Left colon (tissue), 2 donors: Measurements from ENCODE around the gene GNB1. TPM values are rescaled to one million over a fixed set of nuclear protein-coding genes. Genes with fewer than 3 reads are reported as not detected.
"Not testable (repeated sequence)": the region's sequence is repeated elsewhere in the genome, so short reads cannot be mapped to it uniquely, and the experiment has no call there.

Source experiments
- ATAC-seq: fragments of 200-7000 bp; cut with Tn5 transposase; one replicate; pipeline ENCODE4 v1.9.1; 2020; ENCODE audit warnings: mild to moderate bottlenecking, moderate library complexity
- DNase-seq, 2 donors: peaks; one replicate each; pipeline ENCODE4 v3.0.0-alpha.2; 2020
- intact Hi-C, 2 donors: fragments of 100-400 bp; cut with DNase I in 1 of 2; cut with micrococcal nuclease in 1 of 2; formaldehyde crosslinking; loops; one replicate each; pipeline versions ENCODE4 v1.11.2 to v1.14.0; 2022; cut with DNase I, micrococcal nuclease
- total RNA-seq, 2 donors: library from RNA; stranded (reverse); fragmentation: NEBNext Ultra II Directional; extraction: Animal tissue kit (Norgen Biotek cat#: 25700); gene quantifications; one replicate each; pipeline ENCODE4 v1.2.1, GENCODE V29; 2021
- donor health status: DM: no; HTN: no; CAD: no.
- donor health status: DM: yes; HTN: yes; CAD: no.

GNB1 gene
- total RNA-seq, 2 donors from 2014 or later: 308 to 326 TPM

DNA sequence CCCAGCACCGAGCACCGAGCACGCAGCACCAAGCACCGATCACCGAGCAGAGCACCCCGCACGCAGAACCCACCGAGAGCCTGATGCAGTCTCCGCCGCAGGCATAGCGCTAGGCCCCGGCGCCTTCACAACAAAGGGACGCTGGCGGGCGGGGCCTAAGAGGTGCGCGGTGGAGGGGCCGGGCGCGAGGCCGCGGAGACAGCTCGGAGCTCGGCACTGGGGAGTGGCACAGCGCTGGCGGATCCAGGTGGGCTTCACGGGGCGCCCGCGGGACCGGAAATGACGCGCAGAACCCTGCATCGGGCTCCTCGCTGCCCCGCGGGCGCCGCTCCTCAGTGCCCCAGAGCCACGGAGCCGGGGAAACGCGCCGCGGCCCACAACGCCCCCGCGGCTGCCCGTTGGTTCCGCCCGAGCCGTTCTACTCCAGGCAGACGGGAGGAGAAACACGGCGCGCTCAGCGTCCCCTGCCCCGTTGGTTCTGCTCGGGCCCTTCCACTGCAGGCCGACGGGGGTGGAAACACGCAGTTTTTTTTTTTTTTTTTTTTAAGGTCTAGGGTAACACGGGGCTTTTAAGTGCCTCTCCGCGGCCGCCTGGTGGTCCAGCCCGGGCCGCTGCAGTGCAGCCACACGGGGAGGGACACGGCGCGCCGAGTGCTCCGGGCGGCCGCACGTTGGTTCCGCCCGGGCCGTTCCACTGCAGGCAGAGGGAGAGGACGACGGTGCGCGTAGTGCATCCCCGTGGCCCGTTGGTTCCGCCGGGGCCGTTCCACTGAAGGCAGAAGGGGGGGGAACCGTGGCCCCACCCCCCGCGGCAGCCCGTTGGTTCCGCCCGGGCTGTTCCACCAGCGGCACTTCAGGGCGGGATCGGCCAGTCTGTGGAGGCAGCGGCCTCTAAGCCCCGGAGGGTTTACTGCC, 145.0 kb downstream of the GNB1 start:
- DNase-seq (peak; percentile 79 to 86), ATAC-seq (peak; percentile 80)
- intact Hi-C loops: not testable (repeated sequence)

GRCh38 chr1:1742529-1742928, 148.4 kb downstream of the GNB1 start:
- intact Hi-C loops, DNase-seq, ATAC-seq: not testable (repeated sequence)

DNA sequence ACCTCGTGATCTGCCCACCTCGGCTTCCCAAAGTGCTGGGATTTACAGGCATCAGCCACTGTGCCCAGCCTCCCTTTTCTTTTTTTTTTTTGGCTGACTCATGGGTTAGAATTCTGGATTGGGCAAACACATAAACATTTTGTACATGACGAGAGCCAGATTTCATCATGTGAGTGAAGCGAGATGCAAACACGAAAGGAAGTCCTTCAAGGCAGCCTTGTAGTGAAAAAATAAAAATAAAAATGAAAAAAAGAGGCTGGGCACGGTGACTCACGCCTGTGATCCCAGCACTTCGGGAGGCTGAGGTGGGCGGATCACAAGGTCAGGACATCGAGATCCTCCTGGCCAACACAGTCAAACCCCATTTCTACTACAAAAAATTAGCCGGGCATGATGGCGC, 149.9 kb downstream of the GNB1 start:
- DNase-seq, ATAC-seq, intact Hi-C loops: not testable (repeated sequence)

- ATAC-seq: peak; percentile 32
These were observed 152.0 kb downstream of the GNB1 start for GRCh38 chr1:1738799-1739337.

GRCh38 chr1:1737675-1738590, 153.0 kb downstream of the GNB1 start:
- intact Hi-C loops: not testable (repeated sequence)
- DNase-seq (peak in 1 of 2 donors; percentile 48), ATAC-seq (peak; percentile 24)

More at GRCh38 chr1:1738799-1739337, 152.0 kb downstream of the GNB1 start:
- DNase-seq, intact Hi-C loops: not testable (repeated sequence)

Other genes with a start within 250 kb of the GNB1 start
- 10 to 100 TPM; 29.6 to 37.0 TPM for gene CDK11B, start 232.1 kb downstream of the GNB1 start, total RNA-seq
- 10 to 100 TPM; 39.0 to 57.0 TPM for gene SLC35E2B, start 198.3 kb downstream of the GNB1 start, total RNA-seq
- 10 to 100 TPM; 66.4 to 72.3 TPM for gene CDK11A, start 166.7 kb downstream of the GNB1 start, total RNA-seq
- 100 to 1,000 TPM; 141 to 156 TPM for gene NADK, start 112.6 kb downstream of the GNB1 start, total RNA-seq
- under 1 TPM; 0.34 to 0.50 TPM for gene CALML6, start 24.2 kb upstream of the GNB1 start, total RNA-seq
- 1 to 10 TPM; 4.1 to 4.3 TPM for gene TMEM52, start 28.2 kb upstream of the GNB1 start, total RNA-seq
- not detected for gene CFAP74, start 112.7 kb upstream of the GNB1 start, total RNA-seq
- not detected for gene GABRD, start 128.3 kb upstream of the GNB1 start, total RNA-seq
- 10 to 100 TPM; 60.7 to 67.8 TPM for gene PRKCZ, start 159.3 kb upstream of the GNB1 start, total RNA-seq